ENCODE results near the gene XIRP2.

DNA sequence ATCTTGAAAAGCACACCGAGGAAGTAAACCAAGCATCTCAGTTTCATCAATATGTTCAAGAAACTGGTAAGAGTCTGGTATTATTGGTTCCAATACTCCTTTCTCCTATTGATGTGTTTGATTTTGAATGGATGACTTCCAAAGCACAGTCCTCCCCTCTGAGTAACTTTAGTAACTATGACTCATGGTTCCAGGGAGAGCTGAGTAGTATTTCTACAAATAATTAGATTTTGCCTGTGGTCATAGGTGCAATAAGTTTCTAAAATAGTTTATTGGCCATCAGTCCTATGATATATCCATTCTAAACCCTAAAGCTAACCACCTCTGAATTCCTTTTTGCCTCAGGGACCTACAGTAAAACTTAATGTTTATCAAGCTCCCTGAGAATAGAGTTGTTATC lies 352.4 kb downstream of the XIRP2 start:
- TF ChIP-seq CTCF (IDR thresholded peaks at IDR 0.05), result no peak
- TF ChIP-seq POLR2A (IDR thresholded peaks at IDR 0.05), result no peak

Measured in body of pancreas (tissue), 4 donors.